Measurements from ENCODE around the gene BNIP3. TPM values are rescaled to one million over a fixed set of nuclear protein-coding genes. Genes with fewer than 3 reads are reported as not detected.

The BNIP3 gene
- total RNA-seq, 1 donor from 2014 or later: 99.0 TPM

DNA sequence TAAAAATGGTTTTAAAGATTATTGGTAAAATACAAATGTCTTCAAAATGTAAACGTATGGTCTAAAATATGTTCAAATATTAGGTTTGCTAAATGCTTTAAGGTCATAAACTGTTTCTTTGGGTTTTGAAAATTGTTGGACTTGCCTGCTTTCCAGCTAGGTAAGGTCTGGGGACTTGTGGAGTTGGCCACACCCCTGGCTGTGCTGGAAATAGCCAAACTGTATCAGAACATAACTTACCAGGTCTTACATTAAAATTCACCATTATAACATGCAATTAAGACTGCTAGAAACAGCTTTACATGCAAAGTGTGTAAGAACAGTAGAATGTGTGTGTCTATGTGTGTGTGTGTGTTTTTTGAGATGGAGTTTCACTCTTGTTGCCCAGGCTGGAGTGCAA lies 29.7 kb upstream of the BNIP3 start:
- no peaks in the 10 kb centered on the region for H3K36me3 Mint-ChIP-seq (ENCODE audit: low read depth)
- no peaks in the 10 kb centered on the region for H3K4me1 Mint-ChIP-seq (ENCODE audit: low read depth)
- no peaks in the 10 kb centered on the region for H3K9me3 Mint-ChIP-seq
- no peak overlapping the region for H3K4me3 Mint-ChIP-seq (ENCODE audit: low read depth)
- peaks cover 27% of the 10 kb centered on the region for H3K27me3 Mint-ChIP-seq (ENCODE audit: low read depth)
- intact Hi-C loops (cut with micrococcal nuclease): no loop called here
- H3K27ac Mint-ChIP-seq: no peak overlapping the region
- no peak for DNase-seq (ENCODE audit: low spot score)

DNA sequence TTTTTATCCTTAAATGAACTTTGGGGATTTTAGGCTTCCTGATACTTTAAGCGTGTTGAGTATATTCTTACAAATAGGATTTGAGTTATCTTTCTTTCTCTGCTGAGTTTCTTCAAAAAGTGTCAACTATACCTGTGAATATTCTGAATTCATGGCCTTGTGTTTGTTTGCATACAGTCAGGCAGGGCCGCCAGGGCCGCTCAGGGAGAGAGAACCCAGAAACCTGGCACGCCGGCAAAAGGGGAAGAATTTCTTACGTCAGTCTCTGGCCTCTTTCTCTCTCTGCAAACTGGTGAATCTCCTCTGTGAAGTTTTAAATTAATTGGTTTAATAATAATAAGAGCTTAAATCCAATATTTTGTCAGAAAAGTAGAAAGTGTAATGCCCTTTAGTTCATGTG lies 29.3 kb upstream of the BNIP3 start:
- intact Hi-C loops (cut with micrococcal nuclease): no loop called here
- Mint-ChIP-seq H3K27me3 (ENCODE audit: low read depth) (peaks cover 27% of the 10 kb centered on the region), H3K4me3 (ENCODE audit: low read depth) (no peak overlapping the region), H3K9me3 (no peaks in the 10 kb centered on the region), H3K4me1 (ENCODE audit: low read depth) (no peaks in the 10 kb centered on the region), H3K36me3 (ENCODE audit: low read depth) (no peaks in the 10 kb centered on the region), H3K27ac (no peak overlapping the region)
- DNase-seq (ENCODE audit: low spot score): no peak

DNA sequence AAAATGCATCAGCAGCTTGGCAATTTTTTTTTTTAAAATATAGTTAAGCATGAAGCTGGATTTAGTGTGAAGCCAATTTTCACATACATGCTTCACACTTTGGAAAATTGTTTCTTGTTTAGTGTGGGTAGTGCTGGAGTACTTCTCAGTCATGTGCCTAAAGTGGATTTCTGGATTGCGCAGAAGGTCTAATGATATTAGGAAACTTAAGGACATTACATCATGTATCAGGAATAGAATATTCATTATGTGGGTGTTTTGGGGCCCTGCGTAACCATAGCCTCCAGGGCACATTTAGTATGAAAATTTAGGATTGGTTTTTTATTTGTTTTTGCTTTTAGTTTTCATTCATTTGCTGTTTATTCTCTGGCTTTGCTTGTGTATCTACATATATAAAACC lies 28.8 kb upstream of the BNIP3 start:
- H3K27me3 Mint-ChIP-seq (ENCODE audit: low read depth): peaks cover 27% of the 10 kb centered on the region
- H3K36me3 Mint-ChIP-seq (ENCODE audit: low read depth): no peaks in the 10 kb centered on the region
- no peak overlapping the region for H3K4me3 Mint-ChIP-seq (ENCODE audit: low read depth)
- no peak overlapping the region for H3K27ac Mint-ChIP-seq
- H3K4me1 Mint-ChIP-seq (ENCODE audit: low read depth): no peaks in the 10 kb centered on the region
- DNase-seq (ENCODE audit: low spot score): no peak
- intact Hi-C loops (cut with micrococcal nuclease): no loop called here
- H3K9me3 Mint-ChIP-seq: peaks cover 3% of the 10 kb centered on the region

- H3K27me3 Mint-ChIP-seq (ENCODE audit: low read depth): peaks cover 27% of the 10 kb centered on the region
- no peak overlapping the region for H3K4me3 Mint-ChIP-seq (ENCODE audit: low read depth)
- no peak for DNase-seq (ENCODE audit: low spot score)
- no peak overlapping the region for H3K27ac Mint-ChIP-seq
- no peaks in the 10 kb centered on the region for H3K4me1 Mint-ChIP-seq (ENCODE audit: low read depth)
- peaks cover 10% of the 10 kb centered on the region for H3K9me3 Mint-ChIP-seq
- no peaks in the 10 kb centered on the region for H3K36me3 Mint-ChIP-seq (ENCODE audit: low read depth)
- intact Hi-C loops (cut with micrococcal nuclease): no loop called here
These were observed 27.9 kb upstream of the BNIP3 start for GRCh38 chr10:132009575-132009974.

DNA sequence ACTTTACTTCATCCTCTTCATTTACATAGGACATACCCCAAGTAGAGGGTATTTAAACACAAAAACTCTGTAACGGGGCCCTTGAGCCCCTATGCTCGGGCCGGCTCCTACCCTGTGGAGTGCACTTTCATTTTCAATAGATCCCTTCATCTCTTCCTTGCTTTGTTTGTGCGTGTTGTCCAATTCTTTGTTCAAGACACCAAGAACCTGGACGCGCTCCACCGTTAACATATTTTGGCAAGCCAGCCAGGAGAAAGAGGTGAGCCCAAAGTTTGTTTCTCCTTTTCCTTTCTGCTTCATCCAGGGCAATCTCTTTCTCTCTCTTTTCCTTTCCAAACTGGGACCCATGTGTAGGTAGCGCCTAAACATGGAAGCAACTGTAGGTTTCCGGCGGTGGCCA lies 26.0 kb upstream of the BNIP3 start:
- H3K4me1 Mint-ChIP-seq (ENCODE audit: low read depth): no peaks in the 10 kb centered on the region
- H3K27ac Mint-ChIP-seq: no peak overlapping the region
- H3K27me3 Mint-ChIP-seq (ENCODE audit: low read depth): peaks cover 22% of the 10 kb centered on the region
- H3K4me3 Mint-ChIP-seq (ENCODE audit: low read depth): no peak overlapping the region
- DNase-seq (ENCODE audit: low spot score): no peak
- no peaks in the 10 kb centered on the region for H3K36me3 Mint-ChIP-seq (ENCODE audit: low read depth)
- peaks cover 10% of the 10 kb centered on the region for H3K9me3 Mint-ChIP-seq
- intact Hi-C loops (cut with micrococcal nuclease): no loop called here

DNA sequence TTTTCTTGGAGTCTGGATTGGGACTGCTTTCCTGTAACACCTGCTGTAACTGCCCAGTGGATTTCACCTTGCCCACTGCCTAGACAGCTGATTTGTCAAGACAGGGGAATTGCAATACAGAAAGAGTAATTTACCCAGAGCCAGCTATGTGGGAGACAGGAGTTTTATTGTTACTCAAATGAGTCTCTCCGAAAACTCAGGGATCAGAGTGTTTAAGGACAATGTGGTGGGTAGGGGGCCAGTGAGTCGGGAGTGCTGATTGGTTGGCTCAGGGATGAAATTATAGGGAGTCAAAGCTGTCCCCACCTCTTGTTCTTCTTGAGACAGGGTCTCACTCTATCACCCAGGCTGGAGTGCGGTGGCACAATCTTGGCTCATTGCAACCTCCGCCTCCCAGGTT lies 25.2 kb upstream of the BNIP3 start:
- Mint-ChIP-seq H3K4me3 (ENCODE audit: low read depth) (no peak overlapping the region), H3K36me3 (ENCODE audit: low read depth) (no peaks in the 10 kb centered on the region), H3K27me3 (ENCODE audit: low read depth) (peaks cover 27% of the 10 kb centered on the region), H3K9me3 (peaks cover 10% of the 10 kb centered on the region), H3K4me1 (ENCODE audit: low read depth) (no peaks in the 10 kb centered on the region), H3K27ac (no peak overlapping the region)
- no peak for DNase-seq (ENCODE audit: low spot score)
- intact Hi-C loops (cut with micrococcal nuclease): no loop called here

DNA sequence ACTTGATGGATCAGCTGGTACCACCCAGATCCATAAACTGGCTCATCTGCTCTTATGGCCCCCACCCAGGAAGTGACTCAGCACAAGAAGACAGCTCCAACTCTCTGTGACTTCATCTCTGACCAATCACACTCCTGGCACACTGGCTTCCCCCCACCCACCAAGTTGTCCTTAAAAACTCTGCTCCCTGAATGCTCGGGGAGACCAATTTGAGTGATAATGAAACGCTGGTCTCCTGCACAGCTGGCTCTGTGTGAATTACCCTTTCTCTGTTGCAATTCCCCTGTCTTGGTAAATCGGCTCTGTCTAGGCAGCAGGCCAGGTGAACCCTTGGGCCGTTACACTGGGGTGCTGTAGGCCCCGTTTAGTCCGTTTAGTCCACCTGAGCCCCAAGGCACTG lies 23.4 kb upstream of the BNIP3 start:
- no peak for DNase-seq (ENCODE audit: low spot score)
- intact Hi-C loops (cut with micrococcal nuclease): no loop called here
- Mint-ChIP-seq H3K36me3 (ENCODE audit: low read depth) (no peaks in the 10 kb centered on the region), H3K27ac (no peak overlapping the region), H3K4me1 (ENCODE audit: low read depth) (no peaks in the 10 kb centered on the region), H3K27me3 (ENCODE audit: low read depth) (peaks cover 19% of the 10 kb centered on the region), H3K4me3 (ENCODE audit: low read depth) (no peak overlapping the region), H3K9me3 (peaks cover 10% of the 10 kb centered on the region)

DNA sequence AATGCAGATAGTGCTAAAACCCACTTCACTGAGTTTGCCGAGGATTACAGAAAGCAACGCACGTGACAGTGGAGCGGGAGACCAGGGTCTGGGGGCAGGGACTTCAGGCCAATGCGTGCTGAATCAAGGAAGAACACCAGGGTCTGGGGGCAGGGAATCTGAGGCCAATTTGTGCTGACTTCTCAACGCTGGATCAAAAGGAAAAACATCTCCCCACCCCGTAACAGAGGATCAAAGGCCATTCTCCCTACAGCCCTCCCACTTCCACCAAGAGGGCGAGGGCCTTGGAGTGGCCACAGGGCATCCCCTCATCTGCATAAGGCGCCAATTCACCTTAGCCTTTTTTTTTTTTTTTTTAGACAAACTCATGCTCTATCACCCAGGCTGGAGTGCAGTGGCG lies 22.3 kb upstream of the BNIP3 start:
- H3K27ac Mint-ChIP-seq: no peak overlapping the region
- H3K4me3 Mint-ChIP-seq (ENCODE audit: low read depth): no peak overlapping the region
- H3K27me3 Mint-ChIP-seq (ENCODE audit: low read depth): peaks cover 10% of the 10 kb centered on the region

GRCh38 chr10:132003282-132003924 lies 21.7 kb upstream of the BNIP3 start:
- no peaks in the 10 kb centered on the region for H3K36me3 Mint-ChIP-seq (ENCODE audit: low read depth)
- no peak overlapping the region for H3K27ac Mint-ChIP-seq
- no peaks in the 10 kb centered on the region for H3K4me1 Mint-ChIP-seq (ENCODE audit: low read depth)
- DNase-seq (ENCODE audit: low spot score): no peak
- peaks cover 10% of the 10 kb centered on the region for H3K9me3 Mint-ChIP-seq
- peaks cover 6% of the 10 kb centered on the region for H3K27me3 Mint-ChIP-seq (ENCODE audit: low read depth)
- H3K4me3 Mint-ChIP-seq (ENCODE audit: low read depth): no peak overlapping the region
- intact Hi-C loops (cut with micrococcal nuclease): no loop called here

More for the DNA sequence above, 22.3 kb upstream of the BNIP3 start:
- peaks cover 10% of the 10 kb centered on the region for H3K9me3 Mint-ChIP-seq
- intact Hi-C loops (cut with micrococcal nuclease): no loop called here
- no peaks in the 10 kb centered on the region for H3K36me3 Mint-ChIP-seq (ENCODE audit: low read depth)
- H3K4me1 Mint-ChIP-seq (ENCODE audit: low read depth): no peaks in the 10 kb centered on the region
- DNase-seq (ENCODE audit: low spot score): no peak

- no peak overlapping the region for H3K4me3 Mint-ChIP-seq (ENCODE audit: low read depth)
- H3K27ac Mint-ChIP-seq: no peak overlapping the region
- peaks cover 6% of the 10 kb centered on the region for H3K27me3 Mint-ChIP-seq (ENCODE audit: low read depth)
- H3K36me3 Mint-ChIP-seq (ENCODE audit: low read depth): no peaks in the 10 kb centered on the region
- intact Hi-C loops (cut with micrococcal nuclease): no loop called here
- no peaks in the 10 kb centered on the region for H3K4me1 Mint-ChIP-seq (ENCODE audit: low read depth)
- no peak for DNase-seq (ENCODE audit: low spot score)
- H3K9me3 Mint-ChIP-seq: peaks cover 10% of the 10 kb centered on the region
These were observed 20.3 kb upstream of the BNIP3 start for GRCh38 chr10:132002004-132002403.

- no peaks in the 10 kb centered on the region for H3K36me3 Mint-ChIP-seq (ENCODE audit: low read depth)
- peaks cover 6% of the 10 kb centered on the region for H3K27me3 Mint-ChIP-seq (ENCODE audit: low read depth)
- H3K9me3 Mint-ChIP-seq: peaks cover 10% of the 10 kb centered on the region
- DNase-seq (ENCODE audit: low spot score): no peak
- no peaks in the 10 kb centered on the region for H3K4me1 Mint-ChIP-seq (ENCODE audit: low read depth)
- H3K4me3 Mint-ChIP-seq (ENCODE audit: low read depth): no peak overlapping the region
- no peak overlapping the region for H3K27ac Mint-ChIP-seq
- intact Hi-C loops (cut with micrococcal nuclease): no loop called here
These were observed 19.7 kb upstream of the BNIP3 start for GRCh38 chr10:132001238-132001972.

GRCh38 chr10:131998845-131999681 lies 17.3 kb upstream of the BNIP3 start:
- Mint-ChIP-seq H3K4me3 (ENCODE audit: low read depth) (no peak overlapping the region), H3K36me3 (ENCODE audit: low read depth) (no peaks in the 10 kb centered on the region), H3K27me3 (ENCODE audit: low read depth) (peaks cover 6% of the 10 kb centered on the region), H3K27ac (no peak overlapping the region), H3K9me3 (no peaks in the 10 kb centered on the region), H3K4me1 (ENCODE audit: low read depth) (no peaks in the 10 kb centered on the region)
- DNase-seq (ENCODE audit: low spot score): no peak
- intact Hi-C loops (cut with micrococcal nuclease): no loop called here
